ENCODE measurements around the gene ESRRA.

ESRRA gene

GRCh38 chr11:64341851-64342791 is 36.8 kb downstream of the ESRRA start:
- no peaks in the 10 kb centered on the region for H3K36me3 ChIP-seq (ENCODE audit: insufficient read depth, low read length)
- no peaks in the 10 kb centered on the region for H3K27me3 ChIP-seq (ENCODE audit: control insufficient read depth in 1 of 2, insufficient read depth in 2 of 2, low read length in 2 of 2)
- peak overlapping the region; percentile 49 for H3K9ac ChIP-seq (ENCODE audit: low read length)
- H3K27ac ChIP-seq (ENCODE audit: low read depth, low read length): peak overlapping the region; percentile 72
- H3K4me1 ChIP-seq (ENCODE audit: insufficient read depth, low read length): peaks cover 12% of the 10 kb centered on the region
- H3K9me3 ChIP-seq (ENCODE audit: low read length): no peaks in the 10 kb centered on the region
- H3K4me3 ChIP-seq (ENCODE audit: low read depth in 1 of 2, low read length in 2 of 2): peak overlapping the region; percentile 20 to 38

- no peak overlapping the region for H3K27ac ChIP-seq (ENCODE audit: low read depth, low read length)
- no peak overlapping the region for H3K9ac ChIP-seq (ENCODE audit: low read length)
- H3K36me3 ChIP-seq (ENCODE audit: insufficient read depth, low read length): no peaks in the 10 kb centered on the region
- H3K27me3 ChIP-seq (ENCODE audit: control insufficient read depth in 1 of 2, insufficient read depth in 2 of 2, low read length in 2 of 2): no peaks in the 10 kb centered on the region
- H3K9me3 ChIP-seq (ENCODE audit: low read length): no peaks in the 10 kb centered on the region
- no peak overlapping the region for H3K4me3 ChIP-seq (ENCODE audit: low read depth in 1 of 2, low read length in 2 of 2)
- H3K4me1 ChIP-seq (ENCODE audit: insufficient read depth, low read length): peaks cover 12% of the 10 kb centered on the region
Observed at GRCh38 chr11:64342869-64343745, 37.8 kb downstream of the ESRRA start.

- Histone ChIP-seq H3K9me3 (ENCODE audit: low read length) (no peaks in the 10 kb centered on the region), H3K4me1 (ENCODE audit: insufficient read depth, low read length) (peaks cover 12% of the 10 kb centered on the region), H3K9ac (ENCODE audit: low read length) (no peak overlapping the region), H3K36me3 (ENCODE audit: insufficient read depth, low read length) (no peaks in the 10 kb centered on the region), H3K4me3 (ENCODE audit: low read depth in 1 of 2, low read length in 2 of 2) (no peak overlapping the region), H3K27ac (ENCODE audit: low read depth, low read length) (no peak overlapping the region), H3K27me3 (ENCODE audit: control insufficient read depth in 1 of 2, insufficient read depth in 2 of 2, low read length in 2 of 2) (no peaks in the 10 kb centered on the region)
Observed at GRCh38 chr11:64343767-64344559, 38.6 kb downstream of the ESRRA start.

GRCh38 chr11:64344787-64345186 is 39.5 kb downstream of the ESRRA start:
- Histone ChIP-seq H3K4me1 (ENCODE audit: insufficient read depth, low read length) (peaks cover 12% of the 10 kb centered on the region), H3K27ac (ENCODE audit: low read depth, low read length) (no peak overlapping the region), H3K9me3 (ENCODE audit: low read length) (no peaks in the 10 kb centered on the region), H3K27me3 (ENCODE audit: control insufficient read depth in 1 of 2, insufficient read depth in 2 of 2, low read length in 2 of 2) (no peaks in the 10 kb centered on the region), H3K9ac (ENCODE audit: low read length) (no peak overlapping the region), H3K36me3 (ENCODE audit: insufficient read depth, low read length) (no peaks in the 10 kb centered on the region), H3K4me3 (ENCODE audit: low read depth in 1 of 2, low read length in 2 of 2) (no peak overlapping the region)

GRCh38 chr11:64347193-64347867 is 42.0 kb downstream of the ESRRA start:
- Histone ChIP-seq H3K4me3 (ENCODE audit: low read depth in 1 of 2, low read length in 2 of 2) (no peak overlapping the region), H3K9me3 (ENCODE audit: low read length) (no peaks in the 10 kb centered on the region), H3K27ac (ENCODE audit: low read depth, low read length) (no peak overlapping the region), H3K27me3 (ENCODE audit: control insufficient read depth in 1 of 2, insufficient read depth in 2 of 2, low read length in 2 of 2) (no peaks in the 10 kb centered on the region), H3K4me1 (ENCODE audit: insufficient read depth, low read length) (peaks cover 5% of the 10 kb centered on the region), H3K36me3 (ENCODE audit: insufficient read depth, low read length) (no peaks in the 10 kb centered on the region), H3K9ac (ENCODE audit: low read length) (no peak overlapping the region)

- no peak overlapping the region for H3K27ac ChIP-seq (ENCODE audit: low read depth, low read length)
- H3K36me3 ChIP-seq (ENCODE audit: insufficient read depth, low read length): no peaks in the 10 kb centered on the region
- no peak overlapping the region for H3K9ac ChIP-seq (ENCODE audit: low read length)
Observed at GRCh38 chr11:64348383-64349024, 43.2 kb downstream of the ESRRA start.

GRCh38 chr11:64349025-64349387 is 43.7 kb downstream of the ESRRA start:
- Histone ChIP-seq H3K4me1 (ENCODE audit: insufficient read depth, low read length) (no peaks in the 10 kb centered on the region), H3K4me3 (ENCODE audit: low read depth in 1 of 2, low read length in 2 of 2) (no peak overlapping the region), H3K9me3 (ENCODE audit: low read length) (no peaks in the 10 kb centered on the region), H3K27me3 (ENCODE audit: control insufficient read depth in 1 of 2, insufficient read depth in 2 of 2, low read length in 2 of 2) (no peaks in the 10 kb centered on the region), H3K36me3 (ENCODE audit: insufficient read depth, low read length) (no peaks in the 10 kb centered on the region), H3K9ac (ENCODE audit: low read length) (no peak overlapping the region), H3K27ac (ENCODE audit: low read depth, low read length) (no peak overlapping the region)

More at GRCh38 chr11:64348383-64349024, 43.2 kb downstream of the ESRRA start:
- H3K9me3 ChIP-seq (ENCODE audit: low read length): no peaks in the 10 kb centered on the region
- no peaks in the 10 kb centered on the region for H3K27me3 ChIP-seq (ENCODE audit: control insufficient read depth in 1 of 2, insufficient read depth in 2 of 2, low read length in 2 of 2)
- H3K4me3 ChIP-seq (ENCODE audit: low read depth in 1 of 2, low read length in 2 of 2): no peak overlapping the region
- H3K4me1 ChIP-seq (ENCODE audit: insufficient read depth, low read length): no peaks in the 10 kb centered on the region

GRCh38 chr11:64349404-64349803 is 44.1 kb downstream of the ESRRA start:
- Histone ChIP-seq H3K27ac (ENCODE audit: low read depth, low read length) (no peak overlapping the region), H3K4me1 (ENCODE audit: insufficient read depth, low read length) (no peaks in the 10 kb centered on the region), H3K27me3 (ENCODE audit: control insufficient read depth in 1 of 2, insufficient read depth in 2 of 2, low read length in 2 of 2) (no peaks in the 10 kb centered on the region), H3K4me3 (ENCODE audit: low read depth in 1 of 2, low read length in 2 of 2) (no peak overlapping the region), H3K36me3 (ENCODE audit: insufficient read depth, low read length) (no peaks in the 10 kb centered on the region), H3K9ac (ENCODE audit: low read length) (no peak overlapping the region), H3K9me3 (ENCODE audit: low read length) (no peaks in the 10 kb centered on the region)

- H3K9ac ChIP-seq (ENCODE audit: low read length): no peak overlapping the region
- H3K27ac ChIP-seq (ENCODE audit: low read depth, low read length): no peak overlapping the region
- H3K36me3 ChIP-seq (ENCODE audit: insufficient read depth, low read length): no peaks in the 10 kb centered on the region
- H3K9me3 ChIP-seq (ENCODE audit: low read length): no peaks in the 10 kb centered on the region
- no peak overlapping the region for H3K4me3 ChIP-seq (ENCODE audit: low read depth in 1 of 2, low read length in 2 of 2)
- H3K27me3 ChIP-seq (ENCODE audit: control insufficient read depth in 1 of 2, insufficient read depth in 2 of 2, low read length in 2 of 2): no peaks in the 10 kb centered on the region
- H3K4me1 ChIP-seq (ENCODE audit: insufficient read depth, low read length): peaks cover 4% of the 10 kb centered on the region
Observed at GRCh38 chr11:64351136-64351631, 45.9 kb downstream of the ESRRA start.
